Gastrocnemius medialis (tissue), 4 donors: ENCODE measurements around the gene SSTR4. TPM values are rescaled to one million over a fixed set of nuclear protein-coding genes. Genes with fewer than 3 reads are reported as not detected.

ENCODE experiments used
- ATAC-seq, 2 donors: fragments of 150-250 bp; one replicate each; pipeline ENCODE4 v1.9.1; 2016
- DNase-seq, 2 donors: peaks; one replicate each; pipeline ENCODE4 v3.0.0-alpha.2; 2019
- H3K27ac ChIP-seq, 4 donors: fragments of 200-600 bp; sonication (generic); 1 replicate in 1 of 4; 2 replicates in 3 of 4; pipeline ENCODE4 v1.5.1; 2016 to 2018; ENCODE audit warnings: mild to moderate bottlenecking in 2 of 4, moderate library complexity in 1 of 4
- H3K27me3 ChIP-seq, 3 donors: fragments of 200-600 bp; sonication (generic) in 2 of 3; 1 replicate in 1 of 3; 2 replicates in 2 of 3; pipeline versions ENCODE4 v1.5.1 to v1.6.0; 2016 to 2019; ENCODE audit warnings: mild to moderate bottlenecking in 1 of 3, moderate library complexity in 1 of 3
- H3K36me3 ChIP-seq, 2 donors: fragments of 200-600 bp; sonication (generic) in 1 of 2; one replicate each; pipeline ENCODE4 v1.5.1; 2017 to 2018
- H3K4me1 ChIP-seq, 2 donors: fragments of 200-600 bp; sonication (generic) in 1 of 2; one replicate each; pipeline ENCODE4 v1.5.1; 2016 to 2017; ENCODE audit warnings: mild to moderate bottlenecking in 2 of 2
- H3K4me3 ChIP-seq, 4 donors: fragments of 200-600 bp; sonication (generic) in 3 of 4; 1 replicate in 1 of 4; 2 replicates in 3 of 4; pipeline ENCODE4 v1.5.1; 2016 to 2019; ENCODE audit warnings: mild to moderate bottlenecking in 2 of 4
- H3K9me3 ChIP-seq, 3 donors: fragments of 200-600 bp; sonication (generic) in 2 of 3; 1 replicate in 1 of 3; 2 replicates in 2 of 3; pipeline ENCODE4 v1.5.1; 2016 to 2019
- CTCF ChIP-seq, 5 experiments: fragments of 450-650 bp in 3 of 5; fragments of 200-600 bp in 2 of 5; sonication (generic) in 2 of 5; IDR thresholded peaks in 4 of 5; conservative IDR thresholded peaks in 1 of 5; 1 replicate in 4 of 5; 2 replicates in 1 of 5; pipeline ENCODE4 v1.5.1; 2016 to 2019; ENCODE audit warnings: antibody characterized with exemption in 5 of 5, mild to moderate bottlenecking in 3 of 5, moderate library complexity in 3 of 5
- POLR2A ChIP-seq, 2 donors: fragments of 450-650 bp; IDR thresholded peaks; one replicate each; pipeline ENCODE4 v1.6.1; 2017; ENCODE audit warnings: antibody characterized with exemption in 2 of 2, mild to moderate bottlenecking in 2 of 2, moderate library complexity in 2 of 2
- in situ Hi-C, 4 donors: fragments of 200-750 bp; cut with MboI; loops; one replicate each; pipeline versions ENCODE4 v1.15.0 to v1.8.0; 2017; ENCODE audit warnings: low sequenced_read_pairs in 4 of 4
- intact Hi-C: fragments of 100-400 bp; cut with DNase I; formaldehyde crosslinking; loops from one replicate; pipeline ENCODE4 v1.15.1; 2023; ENCODE audit warnings: low total_unique reads
- total RNA-seq, 4 donors: library from RNA; depleted of rRNA; stranded (reverse); fragments of >200 nt; gene quantifications; one replicate each; pipeline versions ENCODE4 v1.1.0 to v1.2.3, GENCODE V29; 2016

Gene SSTR4
- total RNA-seq, 4 donors from 2014 or later, result not detected

- H3K36me3 ChIP-seq, result no peaks in the 10 kb centered on the region
- no peaks in the 10 kb centered on the region for H3K27me3 ChIP-seq
- in situ Hi-C loops (loop anchor here in 1 of 4 donors (25.0 kb wide), 1 partner anchor 98 kb away; no protein-coding TSS in a partner anchor), intact Hi-C loops (no loop called here)
- no peaks in the 10 kb centered on the region for H3K9me3 ChIP-seq
- ATAC-seq, result no peak
- no peak for DNase-seq
- H3K4me3 ChIP-seq, result no peak overlapping the region
- no peak overlapping the region for H3K27ac ChIP-seq
- H3K4me1 ChIP-seq, result no peaks in the 10 kb centered on the region
- TF ChIP-seq POLR2A (IDR thresholded peaks at IDR 0.05) (no peak), CTCF (IDR thresholded peaks at IDR 0.05 in 4 of 5, conservative IDR thresholded peaks at IDR 0.05 in 1 of 5) (no peak)
Measured at GRCh38 chr20:23010096-23010495, 25.0 kb upstream of the SSTR4 start.

GRCh38 chr20:23011008-23011721 is 23.9 kb upstream of the SSTR4 start:
- intact Hi-C loops, result no loop called here

DNA sequence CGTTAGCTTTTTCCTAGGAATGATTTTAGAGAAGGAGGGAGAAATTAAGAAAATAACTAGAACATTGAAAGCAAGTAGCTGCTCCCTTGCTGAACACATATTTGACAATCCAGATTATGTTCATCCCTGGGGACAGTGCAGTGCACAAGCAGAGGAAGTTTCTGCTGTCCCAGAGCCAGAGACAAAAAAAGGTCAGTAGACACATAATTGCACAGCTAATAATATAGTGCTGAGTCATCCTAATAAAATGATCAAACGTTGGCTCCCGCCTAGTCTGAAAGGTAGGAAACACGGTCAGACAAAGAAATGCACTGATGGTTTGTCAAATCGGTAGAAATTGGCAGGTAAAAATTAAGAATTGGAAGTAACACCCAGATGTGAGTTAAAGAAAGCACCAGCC is 21.7 kb upstream of the SSTR4 start:
- H3K36me3 ChIP-seq, result no peaks in the 10 kb centered on the region
- intact Hi-C loops, result no loop called here
- H3K27ac ChIP-seq, result no peak overlapping the region
- no peak overlapping the region for H3K4me3 ChIP-seq
- H3K27me3 ChIP-seq, result no peaks in the 10 kb centered on the region
- peaks cover 0 to under 1% of the 10 kb centered on the region in 2 donors for H3K4me1 ChIP-seq
- no peak for TF ChIP-seq POLR2A (IDR thresholded peaks at IDR 0.05)
- no peak for TF ChIP-seq CTCF (IDR thresholded peaks at IDR 0.05 in 4 of 5, conservative IDR thresholded peaks at IDR 0.05 in 1 of 5)
- DNase-seq, result no peak
- ATAC-seq, result peak in 1 of 2 donors; percentile 39
- H3K9me3 ChIP-seq, result no peaks in the 10 kb centered on the region
- in situ Hi-C loops, result loop anchor here in 1 of 4 donors (25.0 kb wide), 1 partner anchor 101 kb away; no protein-coding TSS in a partner anchor

More at GRCh38 chr20:23011008-23011721, 23.9 kb upstream of the SSTR4 start:
- H3K27me3 ChIP-seq, result no peaks in the 10 kb centered on the region
- H3K4me1 ChIP-seq, result no peaks in the 10 kb centered on the region
- no peak overlapping the region for H3K4me3 ChIP-seq
- no peak for DNase-seq
- no peaks in the 10 kb centered on the region for H3K9me3 ChIP-seq
- no peak for ATAC-seq
- H3K27ac ChIP-seq, result no peak overlapping the region
- H3K36me3 ChIP-seq, result no peaks in the 10 kb centered on the region
- TF ChIP-seq CTCF (IDR thresholded peaks at IDR 0.05 in 4 of 5, conservative IDR thresholded peaks at IDR 0.05 in 1 of 5), result no peak
- TF ChIP-seq POLR2A (IDR thresholded peaks at IDR 0.05), result no peak
- in situ Hi-C loops, result loop anchor here in 1 of 4 donors (25.0 kb wide), 1 partner anchor 99 kb away; no protein-coding TSS in a partner anchor

DNA sequence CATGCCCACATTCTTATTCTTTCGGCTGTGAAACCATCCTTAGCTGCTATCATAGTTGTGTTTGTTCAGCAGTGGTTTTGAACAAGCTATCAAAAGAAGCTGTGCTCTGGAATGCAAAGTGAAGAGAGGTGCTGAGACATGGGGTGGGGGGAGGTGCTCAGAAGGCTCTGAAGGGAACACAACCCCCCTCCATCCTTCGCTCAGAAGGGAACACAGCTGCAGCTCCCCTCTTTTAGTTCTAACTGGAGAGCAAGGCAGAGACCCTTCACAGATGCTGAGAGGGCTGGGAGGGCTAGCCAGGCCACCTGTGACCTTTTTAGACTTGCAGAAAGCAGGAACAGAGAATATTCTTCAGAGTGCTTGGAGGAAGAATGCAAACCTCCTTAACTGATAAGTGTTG is 17.6 kb upstream of the SSTR4 start:
- H3K4me3 ChIP-seq, result no peak overlapping the region
- no peaks in the 10 kb centered on the region for H3K36me3 ChIP-seq
- DNase-seq (no peak), ATAC-seq (no peak)
- intact Hi-C loops, result no loop called here
- no peak for TF ChIP-seq POLR2A (IDR thresholded peaks at IDR 0.05)
- no peak for TF ChIP-seq CTCF (IDR thresholded peaks at IDR 0.05 in 4 of 5, conservative IDR thresholded peaks at IDR 0.05 in 1 of 5)
- H3K27ac ChIP-seq, result no peak overlapping the region
- H3K9me3 ChIP-seq, result no peaks in the 10 kb centered on the region
- H3K27me3 ChIP-seq, result no peaks in the 10 kb centered on the region
- in situ Hi-C loops, result loop anchor here in 1 of 4 donors (25.0 kb wide), 1 partner anchor 105 kb away; no protein-coding TSS in a partner anchor
- H3K4me1 ChIP-seq, result peaks cover 0 to 4% of the 10 kb centered on the region in 2 donors
